ENCODE data around the gene NEB.
"Not testable (repeated sequence)": the region's sequence is repeated elsewhere in the genome, so short reads cannot be mapped to it uniquely, and the experiment has no call there.

The NEB gene

DNA sequence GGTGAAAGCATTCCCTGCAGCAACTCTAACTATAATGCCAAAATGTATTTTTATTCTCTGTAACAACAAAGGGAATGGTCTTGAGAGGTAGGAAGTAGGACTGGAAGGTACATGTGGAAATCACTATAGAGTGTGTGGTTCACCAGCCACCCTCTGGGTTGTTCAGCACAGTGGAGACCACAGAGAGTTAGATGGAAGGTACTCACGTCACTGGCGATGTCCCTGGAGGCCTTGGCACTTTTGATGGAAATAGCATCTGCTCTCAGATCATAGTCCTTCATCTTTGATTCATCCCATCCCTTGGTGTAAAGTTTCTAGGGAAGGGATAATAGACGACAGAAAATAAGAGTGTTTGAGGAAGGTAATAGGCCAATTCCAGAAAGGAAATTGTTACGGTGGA, 124.0 kb downstream of the NEB start:
- no peak for DNase-seq (ENCODE audit: low read depth in 2 of 2)

- no peak for DNase-seq (ENCODE audit: low read depth in 2 of 2)
These were observed 124.6 kb downstream of the NEB start for GRCh38 chr2:151609705-151610104.

DNA sequence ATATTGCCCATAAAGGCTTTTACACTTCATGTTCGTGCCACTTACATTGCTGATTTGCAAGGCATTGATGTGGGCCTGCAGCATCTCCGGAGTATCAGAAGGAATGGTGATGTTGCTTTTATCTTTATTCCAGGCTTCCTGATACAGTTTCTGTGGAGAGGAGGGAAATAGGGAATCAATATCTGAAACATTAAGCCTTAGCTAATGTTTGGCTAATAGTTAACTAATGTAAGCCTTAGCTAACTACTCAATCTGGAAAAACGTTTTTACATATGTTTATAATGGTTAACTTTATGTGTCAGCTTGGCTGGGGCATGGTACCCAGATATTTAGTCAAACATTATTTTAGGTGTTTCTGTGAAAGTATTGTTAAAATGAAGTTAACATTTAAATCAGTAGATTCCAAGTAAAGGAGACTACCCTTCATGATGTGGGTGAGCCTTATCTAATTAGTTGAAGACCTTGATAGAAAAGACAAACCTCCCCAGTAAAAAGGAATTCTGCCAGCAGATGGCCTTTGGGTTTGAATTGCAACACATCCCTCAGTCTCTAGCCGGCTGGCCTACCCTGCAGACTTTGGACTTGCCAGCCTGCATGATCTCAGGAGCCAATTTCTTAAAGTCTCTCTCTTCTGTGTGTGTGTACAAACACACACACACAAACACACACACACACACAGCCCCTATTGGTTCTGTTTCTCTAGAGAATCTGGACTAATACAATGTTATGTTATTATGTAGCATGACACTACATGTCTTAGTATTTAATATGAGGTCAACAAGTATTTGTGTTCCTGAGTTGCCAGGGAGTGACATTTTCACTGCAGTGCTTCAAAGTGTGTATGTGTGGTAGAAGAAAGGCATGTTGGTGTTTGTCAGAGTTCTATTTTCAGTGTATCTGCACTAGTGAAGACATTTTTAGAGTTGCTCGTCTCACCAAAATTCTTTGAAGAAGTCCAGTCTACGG, 126.5 kb downstream of the NEB start:
- DNase-seq (ENCODE audit: low read depth in 2 of 2), result not testable (repeated sequence)

GRCh38 chr2:151603530-151603929, 130.7 kb downstream of the NEB start:
- DNase-seq (ENCODE audit: low read depth in 2 of 2), result not testable (repeated sequence)

GRCh38 chr2:151602402-151602801, 131.9 kb downstream of the NEB start:
- not testable (repeated sequence) for DNase-seq (ENCODE audit: low read depth in 2 of 2)

GRCh38 chr2:151601803-151602202, 132.5 kb downstream of the NEB start:
- not testable (repeated sequence) for DNase-seq (ENCODE audit: low read depth in 2 of 2)

- not testable (repeated sequence) for DNase-seq (ENCODE audit: low read depth in 2 of 2)
These were observed 137.2 kb downstream of the NEB start for GRCh38 chr2:151596903-151597608.

DNA sequence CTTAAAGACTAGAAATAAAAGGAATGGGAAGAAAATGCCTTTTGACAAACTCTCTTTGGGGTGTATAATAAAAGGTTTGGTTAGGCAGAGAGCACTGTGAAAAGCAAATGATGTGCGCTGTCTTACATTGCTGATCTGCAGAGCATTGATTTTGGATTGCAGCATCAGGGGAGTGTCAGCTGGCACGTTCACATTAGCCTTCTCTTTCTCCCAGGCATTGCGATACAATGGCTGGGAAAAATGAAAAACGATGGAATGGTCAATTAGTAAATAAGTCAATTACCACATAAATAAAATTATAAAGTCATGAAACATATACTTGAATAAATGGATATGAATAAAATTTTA, 142.4 kb downstream of the NEB start:
- DNase-seq (ENCODE audit: low read depth in 2 of 2), result not testable (repeated sequence)

DNA sequence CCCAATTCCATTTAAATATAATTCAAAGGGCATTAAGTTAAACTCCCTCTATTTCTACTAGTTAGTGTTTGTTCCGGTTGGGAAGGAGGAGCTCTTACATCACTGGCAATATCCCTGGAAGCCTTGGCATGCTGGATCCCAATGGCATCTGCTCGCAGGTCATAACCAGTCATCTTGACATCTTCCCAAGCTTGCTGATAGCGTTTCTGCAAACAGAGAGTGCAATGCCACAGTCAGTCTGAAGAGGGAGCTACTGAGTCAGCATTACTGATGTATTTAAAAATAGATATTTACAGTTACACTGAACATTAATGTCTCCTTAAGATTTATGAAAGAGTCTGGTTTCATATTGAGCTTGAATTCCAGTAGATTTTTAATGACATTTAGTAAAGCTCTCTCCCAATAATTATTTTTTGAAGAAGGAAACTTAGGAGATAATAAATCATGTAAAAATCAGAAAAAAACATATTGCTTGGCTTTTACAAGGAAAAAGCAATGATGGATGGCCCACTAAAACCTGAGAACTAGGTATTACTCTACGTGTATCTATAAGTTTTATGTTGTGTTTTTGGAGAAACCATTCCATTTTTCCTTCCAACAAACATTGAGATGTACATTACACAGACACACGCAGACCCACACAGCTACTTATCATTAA, 142.9 kb downstream of the NEB start:
- not testable (repeated sequence) for DNase-seq (ENCODE audit: low read depth in 2 of 2)

DNA sequence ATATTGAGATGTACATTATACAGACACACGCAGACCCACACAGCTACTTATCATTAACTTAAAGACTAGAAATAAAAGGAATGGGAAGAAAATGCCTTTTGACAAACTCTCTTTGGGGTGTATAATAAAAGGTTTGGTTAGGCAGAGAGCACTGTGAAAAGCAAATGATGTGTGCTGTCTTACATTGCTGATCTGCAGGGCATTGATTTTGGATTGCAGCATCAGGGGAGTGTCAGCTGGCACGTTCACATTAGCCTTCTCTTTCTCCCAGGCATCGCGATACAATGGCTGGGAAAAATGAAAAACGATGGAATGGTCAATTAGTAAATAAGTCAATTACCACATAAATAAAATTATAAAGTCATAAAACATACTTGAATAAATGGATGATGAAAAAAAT, 153.0 kb downstream of the NEB start:
- DNase-seq (ENCODE audit: low read depth in 2 of 2), result not testable (repeated sequence)

- DNase-seq (ENCODE audit: low read depth in 2 of 2), result not testable (repeated sequence)
These were observed 153.6 kb downstream of the NEB start for GRCh38 chr2:151580697-151581096.

DNA sequence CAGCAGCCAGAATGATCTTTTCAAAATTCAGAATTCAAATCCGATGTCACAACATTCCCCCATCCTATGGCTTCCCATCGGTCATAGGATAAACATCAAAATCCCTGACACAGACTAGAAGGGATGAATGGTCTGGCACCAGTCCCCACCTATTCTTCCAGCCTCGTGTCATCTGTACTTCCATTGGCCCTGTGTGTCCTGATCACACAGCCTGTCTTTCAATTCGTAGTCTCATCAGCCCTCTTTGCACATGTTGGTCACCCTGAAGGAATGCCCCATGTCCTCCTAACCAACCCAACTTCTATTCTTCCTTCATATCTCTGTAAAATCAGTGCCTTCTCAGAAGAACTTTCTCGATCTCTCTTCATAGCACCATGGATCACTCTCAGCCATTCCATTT, 157.2 kb downstream of the NEB start:
- no peak for DNase-seq (ENCODE audit: low read depth in 2 of 2)

DNA sequence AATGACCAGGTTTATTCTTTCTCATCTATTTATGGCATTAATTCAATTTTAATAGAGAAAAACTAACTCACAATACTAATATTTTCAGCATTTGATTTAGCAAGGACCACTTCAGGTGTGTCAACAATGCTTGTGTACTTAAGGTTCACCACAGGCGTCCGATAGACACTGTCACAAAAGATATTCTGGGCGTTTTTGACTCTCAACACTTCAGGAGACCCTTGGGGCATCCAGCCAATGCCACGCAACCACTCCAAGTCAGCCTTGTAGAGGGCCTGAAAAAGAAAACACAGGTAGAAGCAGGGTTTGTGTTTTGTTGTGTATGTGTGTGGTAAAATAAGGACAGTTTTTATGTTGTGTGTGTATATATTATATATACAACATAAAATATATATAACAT, 158.2 kb downstream of the NEB start:
- DNase-seq (ENCODE audit: low read depth in 2 of 2), result no peak

GRCh38 chr2:151575338-151575737, 158.9 kb downstream of the NEB start:
- DNase-seq (ENCODE audit: low read depth in 2 of 2), result no peak

GRCh38 chr2:151570191-151570590, 164.1 kb downstream of the NEB start:
- no peak for DNase-seq (ENCODE audit: low read depth in 2 of 2)

DNA sequence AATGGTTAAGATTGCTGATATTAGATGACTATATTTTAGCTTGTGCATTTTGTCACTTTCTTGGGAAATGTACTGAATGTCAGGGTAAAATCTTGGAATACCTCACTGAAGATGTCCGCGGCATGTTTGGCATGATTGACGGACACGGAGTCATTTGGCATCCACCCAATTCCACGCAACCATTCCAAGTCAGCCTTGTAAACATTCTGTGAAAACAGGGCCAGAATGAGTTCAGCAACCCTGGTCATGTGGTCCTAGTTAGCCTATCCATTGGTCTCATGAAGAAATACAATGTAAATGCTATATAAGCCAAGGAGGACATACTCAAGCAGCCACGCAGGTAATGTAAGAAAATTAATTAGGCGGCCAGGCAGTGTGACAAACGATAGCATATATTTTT, 165.1 kb downstream of the NEB start:
- DNase-seq (ENCODE audit: low read depth in 2 of 2), result no peak

- DNase-seq (ENCODE audit: low read depth in 2 of 2), result no peak
These were observed 165.8 kb downstream of the NEB start for GRCh38 chr2:151568501-151568900.

DNA sequence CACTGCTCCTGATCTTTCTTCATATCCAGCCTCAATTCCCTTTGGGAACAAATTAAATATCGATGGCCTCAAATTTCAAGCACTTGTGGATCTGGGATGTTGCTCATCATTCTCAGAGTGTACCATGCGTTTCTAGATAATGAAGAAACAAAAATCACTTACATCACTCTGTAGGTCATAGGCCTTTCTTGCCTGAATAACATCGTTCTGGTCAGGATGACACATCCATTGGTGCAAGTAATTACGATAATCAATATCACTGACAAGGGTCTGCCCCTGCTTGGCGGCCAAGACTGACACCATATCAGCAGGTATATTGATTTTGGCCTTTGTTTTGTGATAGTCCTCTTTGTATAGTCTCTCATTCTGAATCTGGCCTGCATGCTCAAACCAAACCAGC, 167.3 kb downstream of the NEB start:
- no peak for DNase-seq (ENCODE audit: low read depth in 2 of 2)

DNA sequence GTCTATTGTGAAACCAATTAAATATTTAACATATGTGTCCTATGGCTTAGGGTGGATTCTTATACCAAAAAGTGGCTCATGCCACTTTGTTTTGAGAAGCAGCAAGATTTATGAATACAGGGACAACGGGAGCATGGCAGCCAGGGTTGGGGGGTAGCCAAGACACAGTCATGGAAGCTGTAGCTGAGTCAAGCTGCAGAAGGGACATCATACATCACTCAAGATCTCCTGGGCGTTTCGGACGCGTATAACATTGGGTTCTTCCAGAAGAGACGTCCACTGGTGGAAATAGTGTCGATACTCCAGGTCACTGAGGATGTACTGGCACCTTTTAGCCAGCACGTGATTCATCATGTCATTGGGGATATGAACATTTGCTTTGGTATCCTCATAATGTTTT, 171.9 kb downstream of the NEB start:
- no peak for DNase-seq (ENCODE audit: low read depth in 2 of 2)

DNA sequence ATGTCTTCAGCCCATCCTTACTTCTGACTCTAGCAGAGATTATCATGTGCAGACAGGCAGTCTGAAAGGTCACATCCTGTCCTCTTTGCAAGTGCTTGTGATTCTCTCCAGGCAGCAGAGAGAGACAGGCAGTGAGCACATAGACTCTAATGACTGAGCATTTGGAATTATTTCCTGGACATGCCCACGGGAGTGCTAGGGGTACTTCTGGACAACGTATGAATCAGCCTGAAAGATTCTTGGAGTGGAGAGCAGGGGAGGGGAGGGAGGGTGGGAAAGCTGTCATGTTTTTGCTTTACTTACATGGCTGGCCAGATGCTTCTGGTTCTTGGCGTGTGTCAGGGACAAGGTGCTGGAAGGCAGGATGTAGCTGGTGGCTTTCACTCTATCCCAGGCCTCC, 174.0 kb downstream of the NEB start:
- DNase-seq (ENCODE audit: low read depth in 2 of 2), result no peak

DNA sequence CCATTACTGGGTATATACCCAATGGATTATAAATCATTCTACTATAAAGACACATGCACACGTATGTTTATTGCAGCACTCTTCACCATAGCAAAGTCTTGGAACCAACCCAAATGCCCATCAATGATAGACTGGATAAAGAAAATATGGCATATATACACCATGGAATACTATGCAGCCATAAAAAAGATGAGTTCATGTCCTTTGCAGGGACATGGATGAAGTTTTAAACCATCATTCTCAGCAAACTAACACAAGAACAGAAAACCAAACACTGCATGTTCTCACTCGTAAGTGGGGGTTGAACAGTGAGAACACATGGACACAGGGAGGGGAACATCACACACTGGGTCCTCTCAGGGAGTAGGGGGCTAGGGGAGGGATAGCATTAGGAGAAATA, 174.8 kb downstream of the NEB start:
- not testable (repeated sequence) for DNase-seq (ENCODE audit: low read depth in 2 of 2)

GRCh38 chr2:151557883-151558282, 176.4 kb downstream of the NEB start:
- not testable (repeated sequence) for DNase-seq (ENCODE audit: low read depth in 2 of 2)

All from stimulated activated CD8-positive, alpha-beta memory T cell treated with anti-CD3 and anti-CD28 coated beads, Interleukin-15, amount 100 ng/mL, for 4 hours (primary cell).